A172 (cell line): ENCODE measurements around the gene MND1. TPM values are rescaled to one million over a fixed set of nuclear protein-coding genes. Genes with fewer than 3 reads are reported as not detected.

Experiments used
- DNase-seq: peaks from one replicate; pipeline ENCODE4 v3.0.0-alpha.2; 2015; ENCODE audit warnings: low spot score
- total RNA-seq: library from RNA; depleted of rRNA; stranded (reverse); fragments of >200 nt; shearing (Covaris generic); gene quantifications from 2 replicates; pipeline ENCODE4 v1.2.3, GENCODE V29; 2014; rRNA removed

Gene MND1
- total RNA-seq, result 28.9 and 39.6 TPM in 2 replicates

- peak; percentile 65 for DNase-seq
These were observed at the start of gene MND1 for GRCh38 chr4:153344131-153345011. TSS of gene MND1 (plus strand) at chr4:153344688. CDS start at chr4:153344738, 50 bp downstream.

DNA sequence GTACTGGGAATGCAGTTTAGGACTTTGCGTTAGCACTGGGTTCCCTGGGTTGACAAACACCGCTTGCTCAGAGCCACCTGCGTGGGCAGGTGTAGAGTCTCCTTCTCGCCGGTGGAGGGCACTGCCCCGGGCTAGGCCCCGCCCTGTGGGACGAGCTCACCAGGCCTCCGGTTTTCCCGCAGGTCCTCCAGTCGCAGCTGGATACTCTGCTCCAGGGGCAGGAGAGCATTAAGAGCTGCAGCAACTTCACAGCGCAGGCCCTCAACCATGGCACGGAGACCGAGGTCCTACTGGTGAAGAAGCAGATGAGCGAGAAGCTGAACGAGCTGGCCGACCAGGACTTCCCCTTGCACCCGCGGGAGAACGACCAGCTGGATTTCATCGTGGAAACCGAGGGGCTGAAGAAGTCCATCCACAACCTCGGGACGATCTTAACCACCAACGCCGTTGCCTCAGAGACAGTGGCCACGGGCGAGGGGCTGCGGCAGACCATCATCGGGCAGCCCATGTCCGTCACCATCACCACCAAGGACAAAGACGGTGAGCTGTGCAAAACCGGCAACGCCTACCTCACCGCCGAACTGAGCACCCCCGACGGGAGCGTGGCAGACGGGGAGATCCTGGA, 49.2 kb upstream of the MND1 start:
- no peak for DNase-seq

- DNase-seq, result peak; percentile 32
These were observed 48.3 kb upstream of the MND1 start for GRCh38 chr4:153296040-153296823.

GRCh38 chr4:153297116-153297515, 47.4 kb upstream of the MND1 start:
- no peak for DNase-seq

DNA sequence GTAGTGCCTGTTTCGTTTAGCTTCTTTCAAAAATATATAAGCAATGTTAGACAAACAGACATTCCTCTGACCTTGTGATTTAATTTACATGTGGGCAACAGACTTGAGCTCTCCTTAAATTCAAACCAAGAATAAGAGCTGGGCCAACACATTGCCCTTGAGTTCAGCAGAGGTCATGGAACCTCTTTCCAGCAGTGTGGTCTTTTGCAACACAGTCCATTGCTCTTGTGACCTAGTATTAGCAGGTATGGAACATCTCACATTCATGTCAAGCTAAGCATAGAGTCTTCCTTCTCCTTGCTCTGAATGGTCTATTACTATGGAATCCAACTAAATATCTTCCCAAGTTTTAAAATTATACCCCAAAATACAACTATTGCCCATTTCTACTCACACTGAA, 33.7 kb upstream of the MND1 start:
- DNase-seq, result no peak

GRCh38 chr4:153314915-153315314, 29.6 kb upstream of the MND1 start:
- DNase-seq, result no peak

DNA sequence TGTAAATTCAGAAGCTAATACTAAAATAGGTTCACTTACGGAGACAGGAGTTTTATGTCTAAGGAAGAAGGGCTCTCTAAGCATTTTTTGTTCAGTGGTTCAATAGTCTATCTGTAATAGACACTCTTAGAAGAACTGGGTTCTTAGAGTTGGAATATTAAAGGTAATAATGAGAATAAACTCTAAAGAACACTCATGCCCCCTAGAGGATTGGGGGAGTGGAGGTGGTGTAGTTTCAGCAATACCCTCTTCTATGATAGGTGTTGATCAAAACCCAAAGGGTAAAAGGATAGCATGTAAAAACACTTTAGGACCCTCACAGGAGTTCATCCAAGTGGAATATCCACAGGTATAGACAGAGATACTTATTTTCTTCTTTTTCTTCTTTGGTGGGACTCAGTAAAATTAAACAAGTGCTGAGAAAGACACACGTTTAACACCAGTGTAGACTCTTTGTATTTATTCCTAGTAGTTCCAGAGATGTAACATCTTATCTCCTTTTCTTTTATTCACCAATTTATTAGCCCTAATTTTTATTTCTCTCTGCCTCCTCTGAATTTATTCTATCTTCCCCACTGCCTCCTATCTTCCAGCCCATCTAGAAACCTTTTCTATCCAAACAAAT, 25.7 kb upstream of the MND1 start:
- peak; percentile 52 for DNase-seq

GRCh38 chr4:153322791-153323190, 21.7 kb upstream of the MND1 start:
- no peak for DNase-seq

DNA sequence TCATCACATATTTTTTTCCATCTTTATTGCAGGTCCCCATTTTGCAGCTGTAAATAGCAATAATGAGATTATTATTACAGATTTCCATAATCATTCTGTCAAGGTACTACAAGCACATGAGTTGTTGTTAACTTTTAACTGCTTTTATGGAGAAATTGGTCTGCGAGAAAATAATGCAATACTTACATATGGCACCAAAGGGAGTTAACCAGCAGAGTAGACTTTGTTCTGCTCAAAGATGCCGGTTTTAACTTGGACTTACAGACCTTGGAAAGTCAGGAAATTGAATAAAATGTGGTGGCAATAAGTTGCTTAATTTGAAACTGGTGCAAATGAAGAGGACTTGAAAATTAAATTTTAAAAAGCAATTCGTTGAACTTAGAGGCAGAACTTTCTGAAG, 20.4 kb upstream of the MND1 start:
- no peak for DNase-seq

- no peak for DNase-seq
These were observed 18.9 kb upstream of the MND1 start for GRCh38 chr4:153325558-153325957.

GRCh38 chr4:153326513-153326912, 18.0 kb upstream of the MND1 start:
- peak; percentile 46 for DNase-seq

GRCh38 chr4:153327247-153327646, 17.2 kb upstream of the MND1 start:
- DNase-seq, result no peak

DNA sequence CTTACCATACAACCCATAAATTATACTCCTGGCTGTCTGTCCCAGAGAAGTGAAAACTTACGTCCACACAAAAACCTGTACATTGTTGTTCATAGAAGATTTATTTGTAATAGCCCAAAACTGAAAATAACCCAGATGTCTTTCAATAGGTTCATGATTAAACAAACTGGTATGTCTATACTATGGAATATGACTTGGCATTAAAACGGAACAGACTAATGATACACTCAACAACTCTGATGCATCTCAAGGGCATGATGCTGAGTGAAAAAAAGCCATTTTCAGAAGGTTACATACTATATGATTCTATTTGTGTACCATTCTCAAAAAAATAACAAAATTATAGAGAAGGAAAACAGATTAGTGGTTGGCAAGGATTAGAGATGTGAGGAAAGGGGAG, 11.6 kb upstream of the MND1 start:
- no peak for DNase-seq

DNA sequence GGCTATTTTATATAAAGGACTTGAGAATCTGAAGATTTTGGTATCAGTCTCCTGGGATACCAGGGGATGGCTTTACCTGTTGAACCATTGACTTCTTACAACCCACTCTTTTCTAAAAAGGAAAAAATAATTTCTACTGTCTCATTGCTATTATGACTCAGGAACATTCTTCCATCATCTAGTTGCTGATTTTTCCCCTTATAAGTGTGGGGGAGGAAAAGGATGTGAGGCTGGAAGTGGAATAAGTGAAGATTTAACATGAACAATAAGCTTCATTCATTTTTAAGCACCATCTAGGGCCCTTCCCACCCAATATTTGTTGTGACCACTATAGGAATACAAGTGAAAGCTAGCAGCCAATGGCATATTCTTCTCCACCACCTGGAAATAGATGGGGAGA, 10.6 kb upstream of the MND1 start:
- DNase-seq, result no peak

DNA sequence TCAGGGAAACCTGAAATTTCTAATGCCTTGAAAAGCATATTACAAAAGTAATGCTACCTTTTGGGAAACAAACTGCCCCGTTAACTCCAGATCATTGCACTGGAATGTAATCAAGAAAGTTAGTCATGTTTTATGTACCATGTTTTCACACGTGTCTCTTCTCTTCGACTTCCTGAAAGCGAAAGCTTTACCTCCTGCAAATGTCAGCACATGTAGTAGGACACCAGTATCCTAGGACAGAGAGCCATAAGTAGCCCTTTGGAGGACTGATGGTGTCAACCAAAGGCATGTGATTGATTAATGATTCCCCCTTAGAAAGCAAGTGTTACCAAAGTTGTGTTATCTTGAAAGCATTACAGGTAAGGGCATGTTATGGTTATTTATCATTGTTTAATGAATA, 8.8 kb upstream of the MND1 start:
- no peak for DNase-seq

DNA sequence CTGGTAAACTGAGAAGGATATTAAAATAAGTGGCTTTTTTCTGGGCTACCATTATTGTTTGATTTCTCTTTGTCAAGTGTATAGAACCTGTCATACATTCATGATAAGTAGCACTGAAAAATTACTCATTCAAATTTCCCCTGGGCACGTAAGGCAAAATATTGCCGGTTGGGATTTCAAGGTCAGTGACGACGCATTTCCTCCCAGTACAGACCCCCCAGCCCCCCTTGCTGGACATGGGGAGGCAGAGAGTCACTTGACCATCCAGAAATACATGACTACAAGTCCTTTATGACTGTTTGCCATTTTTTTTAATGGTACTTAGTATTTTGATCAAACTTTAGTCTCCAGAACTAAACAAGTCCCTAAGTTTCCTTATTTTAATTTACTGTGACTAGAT, 6.8 kb upstream of the MND1 start:
- no peak for DNase-seq

DNA sequence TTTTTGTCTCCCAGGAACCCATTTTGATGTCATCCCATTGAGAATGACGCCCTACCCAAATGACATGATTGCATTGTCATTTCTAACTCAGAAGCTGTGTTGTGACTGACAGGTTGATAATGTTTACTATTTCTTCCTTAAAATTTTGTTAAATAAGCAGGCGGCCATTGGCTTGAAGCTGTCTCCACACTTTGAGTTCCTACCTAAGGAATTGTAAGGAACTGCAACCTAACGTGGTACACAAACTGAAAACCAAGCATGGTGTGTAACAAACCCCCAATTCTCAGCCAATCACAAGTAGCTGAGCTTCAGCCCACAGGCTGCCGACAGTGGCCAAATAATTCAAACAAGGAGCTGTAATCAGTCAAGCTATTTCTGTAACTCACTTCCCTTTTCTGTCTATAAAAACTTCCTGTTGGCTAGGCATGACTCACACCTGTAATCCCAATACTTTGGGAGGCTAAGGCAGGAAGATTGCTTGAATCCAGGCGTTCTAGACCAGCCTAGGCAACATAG, 2.9 kb upstream of the MND1 start:
- DNase-seq, result peak; percentile 79

DNA sequence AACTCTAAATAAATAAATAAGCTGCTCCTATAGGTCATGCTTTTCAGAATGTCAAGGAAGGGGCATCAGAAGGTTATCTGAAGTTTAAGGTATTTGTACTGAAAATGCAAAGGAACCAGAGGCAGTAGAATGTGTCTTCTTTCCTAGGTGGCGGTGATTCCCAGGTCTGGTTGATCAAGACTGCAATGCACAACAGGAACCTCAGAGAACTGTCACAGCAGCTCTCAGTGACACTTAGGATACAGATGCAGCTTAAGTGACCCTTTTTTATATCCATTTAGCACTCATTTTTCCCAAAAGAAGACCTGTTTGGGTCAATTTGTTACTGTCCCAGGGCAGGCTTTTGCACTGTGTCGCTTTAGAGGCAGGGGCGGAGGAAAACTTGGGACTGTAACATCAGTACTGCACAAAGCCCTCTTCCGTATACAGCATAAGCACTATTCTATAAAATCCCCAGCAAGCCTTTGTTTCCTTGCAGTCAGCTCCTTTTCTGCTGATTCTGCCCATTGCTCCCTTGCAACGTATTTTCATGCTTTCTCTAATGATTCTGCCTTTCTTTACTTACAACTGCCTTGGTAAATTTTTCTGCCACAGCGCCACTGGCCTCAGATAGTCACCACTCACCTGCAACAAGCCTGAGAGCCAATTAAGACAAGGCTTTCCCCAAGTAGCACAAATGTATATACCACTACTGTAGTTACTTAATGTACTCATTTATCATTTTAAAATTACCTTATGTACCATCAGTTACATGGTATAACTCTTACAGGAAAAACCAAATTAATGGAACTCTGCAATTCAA, 1.5 kb upstream of the MND1 start:
- DNase-seq, result no peak

DNA sequence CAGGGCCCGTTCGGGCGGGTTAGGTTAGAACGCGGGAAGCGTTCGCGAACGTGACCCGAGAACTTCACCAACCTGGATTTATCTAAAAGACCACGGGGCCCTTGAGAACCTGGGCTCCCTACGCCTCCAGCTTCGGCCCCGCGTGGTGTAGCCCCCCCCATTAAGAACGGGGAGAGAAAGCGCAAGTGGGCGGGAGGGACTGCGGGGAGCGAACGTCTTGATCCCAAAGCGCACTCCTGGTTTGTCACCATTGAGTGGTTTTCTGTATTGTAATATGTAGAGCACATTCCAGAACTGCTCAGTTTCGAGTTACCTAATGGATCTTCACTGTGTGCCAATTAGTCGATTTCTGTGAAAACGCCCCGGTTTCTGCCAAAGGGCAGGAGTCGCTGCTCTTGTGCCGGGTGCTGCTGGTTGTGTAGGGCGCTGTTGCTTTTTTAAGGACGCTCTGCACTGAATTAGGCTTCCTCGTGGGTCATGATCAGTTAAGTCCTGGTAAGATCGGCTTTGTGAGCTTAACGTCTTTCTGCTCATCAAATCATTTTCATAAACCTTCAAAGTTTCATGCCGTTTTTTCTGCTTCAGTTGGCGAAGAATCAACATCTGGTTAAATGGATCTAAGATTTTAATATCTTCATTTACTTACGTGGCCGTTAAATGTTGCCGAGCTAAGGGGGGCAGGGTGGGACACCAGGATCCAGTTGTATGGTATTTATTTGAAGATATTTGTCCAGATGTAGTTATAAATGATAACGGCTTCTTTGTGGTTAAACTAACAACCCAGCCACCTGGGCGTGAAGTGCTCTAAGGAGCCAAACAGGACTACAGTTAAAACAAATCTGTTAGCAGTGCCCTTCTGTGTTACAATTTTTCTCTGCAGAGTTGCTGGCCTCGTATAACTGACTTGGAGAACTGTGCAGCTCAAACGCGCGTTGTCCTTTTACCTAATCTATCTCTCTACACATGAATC, 809 bp downstream of the MND1 start:
- DNase-seq, result peak; percentile 50

GRCh38 chr4:153346031-153346430, 1.5 kb downstream of the MND1 start:
- DNase-seq, result no peak
